NB4 (cell line): ENCODE measurements around the gene ITGB7.

Source experiments
- POLR2A ChIP-seq: IDR thresholded peaks from 2 replicates; pipeline ENCODE4 v1.6.1; 2011; ENCODE audit warnings: mild to moderate bottlenecking; ENCODE audit not compliant: insufficient read length; ENCODE audit errors: extremely low read depth
- TF ChIP-seq, protein P1 (sequence below): IDR thresholded peaks from one replicate; pipeline ENCODE4 v1.5.1; 2012; ENCODE audit warnings: low read depth, low read length
- TF ChIP-seq, protein P2 (sequence below): IDR thresholded peaks from 2 replicates; pipeline ENCODE4 v1.6.1; 2011; ENCODE audit warnings: low read depth, low read length

DNA sequence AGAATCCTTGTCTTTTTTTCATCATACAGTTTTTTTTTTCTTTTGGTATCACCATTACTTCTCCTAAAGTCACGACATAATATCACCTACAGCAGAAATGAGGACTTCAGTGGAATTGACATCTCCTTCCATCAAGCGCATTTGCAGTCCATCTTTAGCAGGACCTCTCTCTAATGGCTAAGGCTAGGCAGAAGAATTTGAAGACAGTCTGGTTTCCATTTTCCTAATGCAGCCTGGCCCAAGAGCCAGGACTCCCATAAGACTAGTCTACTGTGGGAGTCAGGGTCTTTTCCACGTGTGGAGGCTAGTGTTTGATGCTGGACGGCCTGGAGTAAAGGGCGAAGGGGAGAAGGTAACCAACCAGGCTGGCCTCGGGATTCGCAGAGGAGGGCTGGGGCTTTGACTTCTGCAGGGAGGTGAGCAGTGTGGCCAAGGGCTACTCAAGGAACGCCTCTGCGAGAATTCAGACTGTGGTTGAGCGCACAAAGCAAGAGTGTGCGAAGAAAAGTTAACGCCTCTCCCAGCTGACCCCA is 27.3 kb downstream of the ITGB7 start:
- TF ChIP-seq, protein P1, sequence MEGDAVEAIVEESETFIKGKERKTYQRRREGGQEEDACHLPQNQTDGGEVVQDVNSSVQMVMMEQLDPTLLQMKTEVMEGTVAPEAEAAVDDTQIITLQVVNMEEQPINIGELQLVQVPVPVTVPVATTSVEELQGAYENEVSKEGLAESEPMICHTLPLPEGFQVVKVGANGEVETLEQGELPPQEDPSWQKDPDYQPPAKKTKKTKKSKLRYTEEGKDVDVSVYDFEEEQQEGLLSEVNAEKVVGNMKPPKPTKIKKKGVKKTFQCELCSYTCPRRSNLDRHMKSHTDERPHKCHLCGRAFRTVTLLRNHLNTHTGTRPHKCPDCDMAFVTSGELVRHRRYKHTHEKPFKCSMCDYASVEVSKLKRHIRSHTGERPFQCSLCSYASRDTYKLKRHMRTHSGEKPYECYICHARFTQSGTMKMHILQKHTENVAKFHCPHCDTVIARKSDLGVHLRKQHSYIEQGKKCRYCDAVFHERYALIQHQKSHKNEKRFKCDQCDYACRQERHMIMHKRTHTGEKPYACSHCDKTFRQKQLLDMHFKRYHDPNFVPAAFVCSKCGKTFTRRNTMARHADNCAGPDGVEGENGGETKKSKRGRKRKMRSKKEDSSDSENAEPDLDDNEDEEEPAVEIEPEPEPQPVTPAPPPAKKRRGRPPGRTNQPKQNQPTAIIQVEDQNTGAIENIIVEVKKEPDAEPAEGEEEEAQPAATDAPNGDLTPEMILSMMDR: no peak
- TF ChIP-seq POLR2A: no peak
- TF ChIP-seq, protein P2, sequence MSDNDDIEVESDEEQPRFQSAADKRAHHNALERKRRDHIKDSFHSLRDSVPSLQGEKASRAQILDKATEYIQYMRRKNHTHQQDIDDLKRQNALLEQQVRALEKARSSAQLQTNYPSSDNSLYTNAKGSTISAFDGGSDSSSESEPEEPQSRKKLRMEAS: no peak
